ENCODE results near the gene POGZ.

Gene POGZ

DNA sequence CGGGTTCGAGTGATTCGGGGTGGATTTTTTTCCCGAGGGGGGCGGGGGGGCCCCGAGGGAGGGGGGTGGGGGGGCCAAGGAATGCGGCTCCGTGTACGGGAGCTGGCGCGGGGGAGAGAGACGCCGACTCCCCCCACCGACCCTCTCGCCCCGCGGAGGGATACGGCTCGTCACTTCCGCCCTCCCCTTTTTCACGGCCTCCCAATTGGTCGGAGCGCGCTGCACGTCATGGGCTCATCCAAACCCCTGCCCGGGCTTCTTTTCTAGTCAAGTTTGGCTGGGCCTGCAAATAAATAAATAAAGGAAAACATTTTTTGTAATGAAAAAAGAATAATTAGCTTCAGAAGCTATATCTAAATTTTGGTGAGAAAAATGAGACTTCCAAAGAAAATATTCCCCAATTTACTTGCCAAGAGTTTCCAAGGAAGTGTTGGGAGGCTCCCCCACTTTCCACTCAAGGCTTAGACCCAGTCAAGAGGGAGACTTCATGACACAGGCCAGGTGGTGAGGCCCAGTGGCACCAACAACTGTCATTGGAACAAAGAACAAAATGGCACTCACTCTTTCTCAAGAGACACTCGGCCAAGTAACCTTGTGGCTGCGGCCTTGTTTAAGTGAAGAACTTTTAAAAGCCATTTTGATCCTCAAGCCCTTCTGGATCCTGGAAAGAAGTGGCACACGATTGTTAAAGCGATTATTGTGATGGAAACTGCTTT, at the start of gene POGZ:
TSS of gene POGZ (minus strand) at position 164 of the 716 bp plus-strand sequence. CDS start 17,290 bp downstream, outside the sequence.
- TF ChIP-seq, protein P1, sequence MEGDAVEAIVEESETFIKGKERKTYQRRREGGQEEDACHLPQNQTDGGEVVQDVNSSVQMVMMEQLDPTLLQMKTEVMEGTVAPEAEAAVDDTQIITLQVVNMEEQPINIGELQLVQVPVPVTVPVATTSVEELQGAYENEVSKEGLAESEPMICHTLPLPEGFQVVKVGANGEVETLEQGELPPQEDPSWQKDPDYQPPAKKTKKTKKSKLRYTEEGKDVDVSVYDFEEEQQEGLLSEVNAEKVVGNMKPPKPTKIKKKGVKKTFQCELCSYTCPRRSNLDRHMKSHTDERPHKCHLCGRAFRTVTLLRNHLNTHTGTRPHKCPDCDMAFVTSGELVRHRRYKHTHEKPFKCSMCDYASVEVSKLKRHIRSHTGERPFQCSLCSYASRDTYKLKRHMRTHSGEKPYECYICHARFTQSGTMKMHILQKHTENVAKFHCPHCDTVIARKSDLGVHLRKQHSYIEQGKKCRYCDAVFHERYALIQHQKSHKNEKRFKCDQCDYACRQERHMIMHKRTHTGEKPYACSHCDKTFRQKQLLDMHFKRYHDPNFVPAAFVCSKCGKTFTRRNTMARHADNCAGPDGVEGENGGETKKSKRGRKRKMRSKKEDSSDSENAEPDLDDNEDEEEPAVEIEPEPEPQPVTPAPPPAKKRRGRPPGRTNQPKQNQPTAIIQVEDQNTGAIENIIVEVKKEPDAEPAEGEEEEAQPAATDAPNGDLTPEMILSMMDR (IDR thresholded peaks at IDR 0.05; ENCODE audit: control extremely low read depth, extremely low read depth, low read depth, missing control alignments), result no peak
- ChIA-PET CTCF (interaction anchor here (1.0 to 7.7 kb wide), 3 partner anchors 9 to 44 kb away, joined by 3 to 50 read pairs (median 3); no protein-coding TSS in a partner anchor), POLR2A (interaction anchor here (1.0 kb wide), 1 partner anchor 15 kb away, joined by 4 read pairs; no protein-coding TSS in a partner anchor)
- DNase-seq (ENCODE audit: extremely low spot score), result peak; percentile 92

DNA sequence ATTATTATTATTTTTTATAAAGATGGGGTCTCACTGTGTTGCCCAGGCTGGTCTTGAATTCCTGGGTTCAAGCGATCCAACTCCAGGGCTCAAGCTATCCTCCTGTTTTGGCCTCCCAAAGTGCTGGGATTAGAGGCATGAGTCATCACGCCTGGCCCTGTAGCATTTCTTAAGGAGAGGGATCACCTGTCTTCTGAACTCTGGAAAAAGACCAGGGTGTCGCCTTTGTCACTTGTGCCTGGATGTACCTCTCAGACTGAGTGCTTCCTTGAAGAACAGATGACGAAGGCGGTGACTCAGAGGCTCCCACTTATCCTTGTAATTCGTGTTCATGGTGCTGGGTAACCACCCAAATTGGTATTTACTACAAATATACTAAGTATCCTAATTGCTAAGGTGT, 49.5 kb upstream of the POGZ start:
- TF ChIP-seq, protein P1 (IDR thresholded peaks at IDR 0.05; ENCODE audit: control extremely low read depth, extremely low read depth, low read depth, missing control alignments), result no peak
- CTCF ChIA-PET, result no interaction called here
- POLR2A ChIA-PET, result no interaction called here
- no peak for DNase-seq (ENCODE audit: extremely low spot score)

DNA sequence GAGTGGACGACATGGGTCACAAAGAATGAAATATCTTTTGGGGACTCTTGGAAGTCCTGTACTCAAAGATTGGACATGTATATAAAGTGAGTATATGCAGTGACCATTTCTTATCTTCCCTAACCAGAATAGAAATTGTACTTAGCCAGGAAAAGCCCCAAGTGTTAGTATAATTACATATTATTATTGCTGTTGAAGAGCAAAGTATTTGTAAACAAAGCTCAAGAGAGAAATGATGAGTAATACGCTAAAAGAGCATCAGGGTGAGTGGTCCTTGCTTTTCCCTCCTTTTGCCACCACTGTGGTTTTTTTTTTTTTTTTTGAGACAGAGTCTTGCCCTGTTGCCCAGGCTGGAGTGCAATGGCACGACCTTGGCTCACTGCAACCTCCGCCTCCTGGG, 45.5 kb upstream of the POGZ start:
- TF ChIP-seq, protein P1 (IDR thresholded peaks at IDR 0.05; ENCODE audit: control extremely low read depth, extremely low read depth, low read depth, missing control alignments), result no peak
- ChIA-PET POLR2A (no interaction called here), CTCF (interaction anchor here (0.8 to 3.2 kb wide), 4 partner anchors 10 to 60 kb away, joined by 3 to 10 read pairs (median 4); no protein-coding TSS in a partner anchor)
- DNase-seq (ENCODE audit: extremely low spot score), result no peak

DNA sequence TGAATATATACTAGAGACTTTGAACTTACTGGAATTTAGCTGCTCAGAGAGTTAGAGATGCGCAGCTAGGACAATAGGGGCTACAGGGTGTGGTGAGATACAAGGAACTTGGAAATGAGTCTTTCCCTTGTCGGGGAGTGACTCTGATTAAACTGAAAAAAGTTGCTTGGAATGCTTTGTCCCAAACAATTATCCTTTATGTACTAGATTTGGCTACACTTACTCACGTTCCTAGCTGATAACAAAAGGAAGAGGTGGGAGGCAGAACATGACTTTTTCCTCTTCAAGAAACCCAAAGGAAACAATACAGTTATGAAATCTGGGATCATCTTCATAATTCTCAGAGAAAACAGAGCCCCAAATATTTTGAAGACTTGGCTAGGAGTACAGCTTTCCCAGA, 45.0 kb upstream of the POGZ start:
- POLR2A ChIA-PET, result no interaction called here
- CTCF ChIA-PET, result interaction anchor here (0.8 to 1.2 kb wide), 2 partner anchors 10 to 31 kb away, joined by 3 read pairs; no protein-coding TSS in a partner anchor
- DNase-seq (ENCODE audit: extremely low spot score), result no peak
- TF ChIP-seq, protein P1 (IDR thresholded peaks at IDR 0.05; ENCODE audit: control extremely low read depth, extremely low read depth, low read depth, missing control alignments), result no peak

- ChIA-PET POLR2A (no interaction called here), CTCF (interaction anchor here (0.6 kb wide), 1 partner anchor 44 kb away, joined by 3 read pairs; the partner anchor contains the start of gene POGZ)
- TF ChIP-seq, protein P1 (IDR thresholded peaks at IDR 0.05; ENCODE audit: control extremely low read depth, extremely low read depth, low read depth, missing control alignments), result no peak
- DNase-seq (ENCODE audit: extremely low spot score), result no peak
Measured at GRCh38 chr1:151502859-151503780, 43.8 kb upstream of the POGZ start.

- CTCF ChIA-PET, result interaction anchor here (0.8 kb wide), 1 partner anchor 35 kb away, joined by 3 read pairs; no protein-coding TSS in a partner anchor
- TF ChIP-seq, protein P1 (IDR thresholded peaks at IDR 0.05; ENCODE audit: control extremely low read depth, extremely low read depth, low read depth, missing control alignments), result no peak
- POLR2A ChIA-PET, result no interaction called here
- no peak for DNase-seq (ENCODE audit: extremely low spot score)
Measured at GRCh38 chr1:151502035-151502700, 42.9 kb upstream of the POGZ start.
